Stimulated activated naive CD4-positive, alpha-beta T cell (primary cell): ENCODE data around the gene PKMYT1.

Experiments used
- DNase-seq, 6 experiments: peaks; one replicate each; lab custom pipeline; 2025; lab: John Stamatoyannopoulos, UW

Gene PKMYT1

DNA sequence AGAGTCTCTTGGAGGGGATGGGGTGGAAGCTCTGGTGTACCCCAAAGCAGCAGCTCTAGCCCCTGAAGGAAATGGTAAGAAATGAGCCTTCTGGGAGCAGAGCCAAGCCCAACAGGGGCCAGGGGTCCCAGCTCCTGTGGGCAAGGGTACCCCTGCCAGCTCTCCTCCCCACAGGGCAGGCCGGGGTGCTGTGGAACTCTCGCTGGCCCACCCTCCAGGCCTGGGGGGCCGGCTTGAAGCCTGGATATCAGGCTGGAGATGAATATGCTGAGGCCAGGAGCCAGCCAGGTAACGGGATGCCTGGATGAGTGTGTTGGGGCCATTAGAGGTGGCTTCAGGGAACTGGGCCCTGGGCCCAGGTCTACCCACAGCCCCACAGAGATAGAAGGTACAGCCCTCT is 20.3 kb upstream of the PKMYT1 start:
- DNase-seq: no peak

DNA sequence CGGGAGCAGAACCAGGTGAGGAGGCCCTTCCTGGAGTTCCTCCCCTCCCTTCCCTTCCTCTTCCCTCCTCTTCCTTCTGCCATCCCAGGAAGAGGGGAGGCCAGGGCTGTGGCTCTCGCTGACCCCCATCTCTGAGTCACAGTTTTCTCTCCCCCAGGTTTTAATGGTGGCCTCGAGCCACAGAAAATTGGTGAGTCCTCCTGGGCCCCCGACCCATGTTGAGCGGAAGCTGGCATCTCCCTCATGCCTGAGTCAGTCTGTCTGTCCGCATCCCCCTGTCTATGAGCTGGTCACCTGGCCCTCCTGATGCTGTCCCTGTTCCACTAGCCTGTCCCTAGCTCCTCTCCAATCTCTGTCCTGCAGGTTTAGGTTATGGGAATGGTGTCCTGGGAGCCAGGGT is 19.7 kb upstream of the PKMYT1 start:
- DNase-seq: no peak

DNA sequence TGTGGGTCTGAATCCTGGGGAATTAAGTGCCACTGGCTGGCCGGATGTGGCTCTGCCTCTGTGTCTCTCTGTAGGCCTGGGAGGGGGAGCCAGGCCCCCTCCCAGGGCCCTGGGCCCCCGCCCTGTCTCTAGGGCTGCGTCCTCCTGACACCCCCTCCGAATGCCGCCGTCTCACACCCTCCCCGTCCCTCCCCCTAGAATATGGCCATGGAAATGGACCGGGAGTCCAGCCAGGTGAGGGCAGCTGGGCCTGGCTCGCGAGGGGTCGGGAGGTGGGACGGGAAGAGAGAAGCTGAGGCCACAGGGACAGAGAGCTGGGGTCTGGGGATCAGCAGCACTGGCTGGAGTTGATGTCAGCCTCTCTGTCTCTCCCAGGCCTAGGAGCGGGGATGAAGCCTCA is 16.1 kb upstream of the PKMYT1 start:
- no peak for DNase-seq

DNA sequence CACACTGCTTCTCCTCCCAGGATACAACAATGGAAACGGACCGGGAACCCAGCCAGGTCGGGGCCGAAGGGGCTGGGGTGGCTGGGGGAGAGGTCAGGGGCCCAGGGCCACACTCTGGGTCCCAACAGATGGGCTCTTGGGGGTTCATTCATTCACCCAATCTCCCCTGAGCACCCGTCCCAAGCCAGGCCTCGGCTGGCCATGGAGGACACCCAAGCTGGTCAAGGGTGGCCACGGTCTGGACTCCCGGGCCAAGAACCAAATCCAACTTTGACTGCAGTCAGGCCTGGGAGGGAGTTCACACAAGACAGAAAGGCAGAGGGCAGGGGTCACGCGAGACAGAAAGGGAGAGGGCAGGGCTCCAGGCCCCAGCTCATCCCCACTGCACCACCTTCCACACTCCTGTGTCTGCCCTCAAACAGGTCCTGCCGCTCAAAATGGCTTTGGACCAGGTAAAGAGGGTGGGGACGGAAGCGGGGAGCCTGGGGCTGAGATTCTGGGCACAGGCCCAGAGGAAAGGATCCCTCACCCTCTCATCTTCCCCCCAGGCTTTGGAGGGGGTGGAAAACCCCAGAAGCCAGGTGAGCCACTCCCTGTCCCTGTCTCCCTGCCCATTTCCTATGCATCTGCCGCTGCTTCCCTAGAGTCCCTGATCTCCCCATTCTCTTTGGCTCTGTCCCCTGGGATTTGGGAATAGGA is 12.3 kb upstream of the PKMYT1 start:
- DNase-seq: no peak

DNA sequence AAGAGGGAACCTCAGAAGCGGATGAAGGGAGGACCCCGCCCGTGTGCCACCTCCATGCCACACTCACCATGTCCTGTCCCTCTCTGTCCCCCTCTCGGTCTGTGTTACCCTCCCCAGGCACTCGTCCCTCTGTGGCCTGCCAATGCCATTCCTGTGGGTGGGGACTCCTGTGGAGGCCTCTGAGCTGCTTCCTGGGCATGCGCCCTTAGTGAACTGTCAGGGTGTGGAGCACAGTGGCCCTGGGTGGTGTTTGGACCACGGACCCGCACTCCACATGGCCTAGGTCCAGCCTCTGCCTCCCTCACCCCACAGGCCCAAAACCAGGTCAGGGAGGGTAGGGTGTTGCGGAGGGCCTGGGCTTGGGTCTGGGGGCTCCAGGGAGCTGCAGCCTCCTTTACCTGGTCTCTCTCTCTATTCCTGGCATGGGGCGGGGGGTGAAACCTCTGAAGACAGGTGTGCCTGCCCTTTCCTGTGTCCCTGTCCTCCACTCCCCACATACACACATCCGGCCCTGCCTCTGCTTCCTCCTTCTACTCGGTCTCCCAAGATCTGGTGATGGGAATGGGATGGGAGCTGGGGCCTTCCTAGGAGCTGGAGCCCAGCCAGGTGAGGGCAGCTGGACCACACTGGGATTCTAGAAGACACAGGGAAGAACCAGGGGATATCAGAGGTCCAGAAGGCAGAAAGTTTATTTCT is 11.5 kb upstream of the PKMYT1 start:
- DNase-seq: no peak

DNA sequence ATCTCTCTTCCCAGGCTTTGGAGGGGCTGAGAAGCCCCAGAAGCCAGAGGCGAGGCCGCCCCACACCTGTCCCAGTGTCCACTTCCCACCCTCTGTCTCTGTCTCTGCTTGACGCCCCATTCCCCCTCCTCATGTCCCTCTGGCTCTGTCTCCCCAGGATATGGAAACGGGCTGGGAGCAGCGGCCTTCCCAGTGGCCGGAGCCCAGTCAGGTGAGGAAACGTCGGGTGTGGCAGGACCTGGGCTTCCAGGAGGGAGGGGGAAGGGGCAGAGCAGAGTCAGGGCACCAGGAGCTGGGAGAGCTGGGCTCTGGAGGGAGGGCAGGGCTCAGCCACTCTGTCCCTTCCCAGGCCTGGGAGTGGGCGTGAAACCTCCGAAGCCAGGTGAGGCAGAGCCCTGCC is 10.6 kb upstream of the PKMYT1 start:
- no peak for DNase-seq

DNA sequence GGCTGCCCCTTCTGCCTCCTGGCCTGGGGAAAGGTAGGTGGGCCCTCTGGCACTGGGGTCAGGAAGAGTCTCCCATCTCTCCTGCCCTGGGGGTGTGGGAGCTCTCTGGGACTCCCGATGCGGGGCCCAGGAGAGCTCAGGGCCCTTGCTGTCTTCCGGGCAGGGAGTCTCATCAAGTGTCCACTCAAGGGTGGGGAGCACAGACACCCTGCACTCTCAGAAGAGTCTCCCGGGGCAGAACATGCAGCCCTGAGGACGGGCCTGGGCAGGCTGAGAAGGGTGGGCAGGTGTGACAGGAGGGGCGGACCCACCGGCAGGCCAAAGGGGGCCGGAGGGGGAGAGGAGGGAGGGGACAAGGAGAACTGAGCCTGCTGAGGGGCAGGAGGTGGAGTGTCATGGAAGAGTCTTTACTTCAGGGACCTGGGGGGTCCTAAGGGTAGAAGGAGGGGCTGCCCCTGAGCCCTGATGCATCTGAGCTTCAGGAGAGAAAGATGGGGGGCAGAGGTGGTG is 8.4 kb upstream of the PKMYT1 start:
- no peak for DNase-seq

DNA sequence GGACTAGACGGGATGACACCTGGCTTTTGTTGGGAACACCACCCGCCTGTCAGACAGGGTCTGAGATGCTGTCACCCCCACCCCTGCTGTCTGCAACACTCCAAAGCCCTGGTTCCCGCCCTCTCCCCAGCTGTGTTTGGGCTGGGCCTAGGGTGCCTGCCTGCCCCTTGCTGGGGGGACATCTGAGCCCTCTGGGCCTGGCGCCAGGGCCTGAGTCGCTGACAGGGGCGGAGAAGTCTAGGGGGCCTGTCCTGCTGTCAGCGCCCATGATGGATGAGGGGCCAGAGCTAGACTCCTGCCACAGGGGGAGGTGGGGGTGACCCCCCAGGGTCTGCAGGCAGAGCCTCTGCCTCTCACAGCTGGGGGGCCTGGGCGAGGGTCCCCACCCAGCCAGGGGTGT is 7.6 kb upstream of the PKMYT1 start:
- DNase-seq: no peak

DNA sequence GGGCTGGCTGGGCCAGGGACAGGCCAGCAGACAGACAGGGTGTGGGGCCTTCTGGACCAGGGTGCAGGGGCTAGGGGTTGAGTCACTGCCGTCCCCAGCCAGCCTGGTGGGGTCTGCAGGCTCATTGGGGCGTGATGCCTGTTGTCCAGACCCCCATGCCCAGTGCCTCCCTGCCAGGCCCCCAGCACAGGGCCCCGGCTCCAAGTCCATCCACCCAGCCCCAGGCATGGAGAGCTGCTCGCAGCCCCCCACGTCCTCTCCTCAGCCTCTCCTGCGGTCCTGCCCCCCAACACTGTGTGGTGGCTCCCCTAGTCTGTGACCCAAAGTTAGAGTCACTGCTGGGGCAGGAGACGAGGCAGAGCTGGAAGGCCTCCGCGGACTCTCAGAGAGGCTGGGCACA is 7.0 kb upstream of the PKMYT1 start:
- DNase-seq: no peak

DNA sequence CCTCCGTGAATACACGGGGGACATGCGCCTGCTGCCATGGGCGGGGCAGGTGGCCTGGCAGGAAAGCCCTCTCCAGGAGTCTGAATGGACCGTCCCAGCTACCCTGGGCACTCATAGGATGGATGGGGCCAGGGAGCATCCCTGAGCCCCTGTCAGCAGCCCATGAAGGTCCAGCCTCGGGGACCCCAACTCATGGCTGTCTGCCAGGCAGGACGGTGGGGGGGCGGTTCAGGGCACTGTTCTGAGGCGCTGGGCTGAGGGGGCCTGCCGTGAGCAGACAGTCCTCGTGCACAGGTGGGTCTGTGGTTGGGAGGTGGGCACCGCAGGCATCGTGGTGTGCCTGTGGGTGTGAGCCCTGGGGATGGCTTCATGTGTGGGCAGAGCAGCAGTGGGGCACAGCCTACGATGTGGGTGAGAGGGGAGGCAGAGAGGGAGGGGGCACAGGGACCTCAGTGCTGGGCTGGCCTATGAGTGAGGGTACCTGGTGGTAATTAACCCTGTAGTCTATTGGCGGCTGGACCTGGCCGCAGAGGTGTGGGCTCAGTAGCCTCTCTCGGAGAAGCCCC is 6.5 kb upstream of the PKMYT1 start:
- no peak for DNase-seq

DNA sequence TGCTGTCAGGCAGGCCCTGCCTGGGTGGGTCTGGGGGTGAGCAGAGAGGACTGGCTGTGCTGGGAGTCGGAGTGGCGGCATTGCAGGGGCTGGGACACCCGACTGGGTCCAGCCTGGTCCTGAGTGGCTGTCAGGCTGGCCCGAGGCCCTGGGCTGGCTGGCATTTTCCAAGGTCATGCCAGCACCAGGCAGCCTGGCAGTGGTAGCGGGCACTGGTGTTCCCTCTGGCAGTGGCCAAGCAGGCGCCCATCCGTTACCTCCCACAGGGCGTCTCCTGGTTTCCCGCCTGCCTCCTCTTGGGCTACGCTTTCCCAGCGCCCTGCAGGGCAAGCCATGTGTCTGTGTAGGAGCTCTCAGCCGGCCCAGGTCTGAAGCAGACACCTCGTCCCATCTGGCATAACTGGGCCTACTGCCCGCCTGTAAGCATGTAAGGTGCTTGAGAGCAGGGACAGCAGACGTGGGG is 5.7 kb upstream of the PKMYT1 start:
- no peak for DNase-seq

DNA sequence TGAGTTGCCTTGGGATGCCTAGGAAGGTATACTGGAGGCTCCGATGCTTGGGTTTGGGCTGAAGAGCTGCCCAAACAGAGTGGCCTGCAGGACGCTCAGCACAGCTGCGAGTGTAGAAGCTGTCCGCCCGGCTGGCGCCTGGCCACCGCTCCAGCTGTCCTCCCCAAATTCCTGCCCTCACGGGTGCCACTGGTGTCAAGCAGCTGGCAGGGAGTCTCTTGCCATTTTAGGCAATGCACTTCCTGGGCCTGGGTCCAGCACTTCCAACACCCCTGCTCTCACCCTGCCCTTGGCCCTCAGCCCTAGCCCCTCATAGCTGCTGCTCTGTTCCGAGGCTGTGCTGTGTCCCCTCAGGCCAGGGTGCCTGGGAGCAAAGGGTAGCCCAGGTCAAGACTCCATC is 5.2 kb upstream of the PKMYT1 start:
- no peak for DNase-seq

DNA sequence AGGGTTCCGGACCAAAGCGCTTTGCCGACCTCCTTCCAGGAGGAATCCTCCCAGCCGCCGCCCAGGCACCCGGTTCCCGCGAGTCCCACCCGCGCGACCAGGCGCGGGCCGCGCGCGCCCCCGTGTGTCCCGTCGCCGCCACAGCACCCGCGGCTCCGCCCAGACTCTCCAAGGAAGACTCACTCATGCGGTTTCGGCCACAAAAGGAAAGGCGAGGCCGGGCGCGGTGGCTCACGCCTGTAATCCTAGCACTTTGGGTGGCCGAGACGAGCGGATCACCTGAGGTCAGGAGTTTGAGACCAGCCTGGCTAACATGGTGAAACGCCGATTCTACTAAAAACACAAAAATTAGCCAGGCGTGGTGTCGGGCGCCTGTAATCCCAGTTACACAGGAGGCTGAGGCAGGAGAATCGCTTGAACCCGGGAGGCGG is 3.5 kb upstream of the PKMYT1 start:
- DNase-seq: peak in 5 of 6 experiments; percentile 21 to 60 (median 51)

DNA sequence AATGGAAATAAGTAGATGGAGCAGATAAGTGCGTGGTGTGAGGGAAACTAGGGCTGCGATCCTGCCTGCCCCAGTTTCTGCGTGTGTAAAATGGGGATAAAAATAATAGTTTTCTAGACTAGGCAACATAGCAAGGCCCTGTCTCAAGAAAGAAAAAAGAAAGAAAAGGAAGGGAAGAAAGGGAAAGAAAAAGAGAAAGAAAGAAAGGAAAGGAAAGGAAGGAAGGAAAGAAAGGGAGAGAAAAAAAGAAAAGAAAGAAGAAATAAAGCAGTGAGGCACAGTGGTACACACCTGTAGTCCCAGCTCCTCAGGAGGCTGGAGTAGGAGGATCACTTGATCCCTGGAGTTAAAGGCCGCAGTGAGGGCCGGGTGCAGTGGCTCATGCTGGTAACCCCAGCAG is 2.2 kb upstream of the PKMYT1 start:
- no peak for DNase-seq

DNA sequence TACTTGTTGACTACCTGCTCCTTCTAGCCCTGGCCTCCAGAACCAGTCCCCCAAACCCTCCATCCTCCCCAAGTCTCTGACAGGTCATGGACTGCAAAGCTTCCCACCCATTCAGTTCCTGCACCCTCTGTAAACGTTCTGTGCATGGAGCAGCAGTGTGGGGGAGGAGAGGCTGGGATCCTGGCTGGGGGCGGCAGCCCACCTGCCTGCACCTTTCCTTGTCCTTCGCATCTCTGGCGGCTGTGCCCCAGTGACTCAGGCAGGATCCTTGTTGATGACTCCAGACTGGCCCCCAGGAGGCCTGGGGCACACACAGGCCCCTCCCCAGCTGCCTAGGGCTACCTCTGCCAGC is 1.6 kb upstream of the PKMYT1 start:
- DNase-seq: no peak

DNA sequence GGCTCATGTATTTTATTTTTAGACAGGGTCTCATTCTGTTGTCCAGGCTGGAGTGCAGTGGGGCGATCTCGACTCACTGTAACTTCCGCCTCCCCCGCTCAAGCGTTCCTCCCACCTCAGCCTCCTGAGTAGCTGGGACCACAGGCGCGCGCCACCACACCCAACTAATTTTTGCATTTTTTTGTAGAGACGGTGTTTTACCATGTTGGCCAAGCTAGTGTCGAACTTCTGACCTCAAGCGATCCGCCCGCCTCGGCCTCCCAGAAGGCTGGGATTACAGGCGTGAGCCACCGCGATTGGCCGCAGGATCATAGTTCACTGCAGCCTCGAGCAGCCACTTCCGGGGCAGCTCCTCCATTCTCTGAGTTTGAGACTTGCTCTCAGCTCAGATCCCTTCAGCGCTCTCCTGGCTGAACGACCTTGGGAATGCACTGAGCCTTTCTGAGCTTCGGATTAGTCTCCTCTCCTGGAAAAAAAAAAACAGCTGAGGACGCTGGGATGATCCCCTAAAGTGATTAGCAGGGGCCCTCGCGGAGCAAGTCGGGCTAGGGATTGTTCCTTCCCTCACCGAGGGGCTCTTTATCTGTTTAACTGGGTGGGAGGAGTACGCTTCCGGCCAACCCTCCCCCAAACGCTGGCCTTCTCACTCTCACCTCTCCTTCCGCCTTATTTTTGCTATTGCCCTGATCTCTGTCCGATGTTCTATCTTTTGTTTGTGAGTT is 1.1 kb upstream of the PKMYT1 start:
- DNase-seq: no peak

DNA sequence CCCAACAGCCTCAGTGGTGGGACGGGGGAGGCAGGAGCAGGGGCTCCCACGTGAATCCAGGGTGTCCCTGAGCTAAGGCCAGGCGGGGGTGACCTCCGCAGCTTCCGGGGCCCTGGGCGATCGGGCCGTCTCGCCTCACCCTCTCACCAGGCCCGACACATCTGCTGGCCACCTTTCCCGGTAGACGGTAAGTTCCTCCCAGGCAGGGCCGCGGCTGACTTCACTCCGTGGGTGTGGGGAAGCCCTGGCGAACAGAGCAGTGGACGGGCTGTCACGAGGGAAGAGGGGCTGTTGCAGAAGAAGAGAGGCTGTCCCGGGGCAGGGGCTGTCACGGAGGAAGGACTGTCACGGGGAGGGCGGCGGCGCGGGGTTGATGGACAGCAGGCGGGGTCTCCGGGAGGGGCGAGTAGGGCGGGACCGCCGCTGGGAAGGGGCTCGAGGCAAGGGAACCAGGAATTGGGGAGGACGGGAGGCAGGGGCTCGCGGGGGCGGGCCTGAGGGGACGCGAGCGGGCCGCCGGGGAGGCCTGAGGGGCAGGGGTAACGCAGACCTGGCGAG is 498 bp downstream of the PKMYT1 start:
- no peak for DNase-seq

DNA sequence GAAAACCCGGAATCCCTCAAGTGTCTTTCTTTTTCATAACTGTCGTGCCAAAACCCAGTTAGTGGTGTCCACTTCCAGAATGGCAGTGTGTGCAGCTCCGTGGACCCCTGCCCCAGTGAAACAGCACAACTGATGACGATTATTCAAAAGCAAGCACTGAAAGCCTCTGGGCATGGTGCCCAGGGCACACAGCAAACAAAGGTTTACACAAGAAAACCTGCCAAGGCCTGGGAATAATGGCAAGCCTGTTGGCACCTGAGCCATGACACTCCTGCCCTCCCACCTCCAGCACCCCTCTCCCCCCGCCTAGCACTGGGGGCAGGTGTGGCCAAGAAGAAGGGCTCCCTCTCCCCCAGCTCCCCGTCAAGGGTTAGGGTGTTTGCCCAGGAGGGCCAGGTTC is 2.8 kb downstream of the PKMYT1 start:
- DNase-seq: no peak

DNA sequence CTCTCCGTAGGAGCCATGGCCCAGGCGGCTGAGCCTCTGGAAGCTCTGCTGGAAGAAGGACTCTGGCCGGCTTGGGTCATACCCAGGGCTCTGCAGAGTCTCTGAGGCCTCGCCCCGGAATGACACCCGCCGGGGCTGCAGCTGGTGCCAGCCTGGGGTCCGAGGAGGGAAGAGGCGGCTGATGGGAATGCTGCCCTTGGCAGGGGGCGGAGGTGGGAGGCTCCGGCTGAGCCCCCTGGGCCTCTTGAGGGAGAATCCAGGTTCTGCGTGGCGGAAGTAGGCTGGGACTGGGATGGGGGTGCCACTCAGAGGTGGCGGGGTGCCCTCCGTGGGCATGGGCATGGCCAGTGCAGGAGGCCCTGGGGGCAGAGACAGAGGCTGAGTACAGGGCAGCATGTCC is 3.6 kb downstream of the PKMYT1 start:
- no peak for DNase-seq

DNA sequence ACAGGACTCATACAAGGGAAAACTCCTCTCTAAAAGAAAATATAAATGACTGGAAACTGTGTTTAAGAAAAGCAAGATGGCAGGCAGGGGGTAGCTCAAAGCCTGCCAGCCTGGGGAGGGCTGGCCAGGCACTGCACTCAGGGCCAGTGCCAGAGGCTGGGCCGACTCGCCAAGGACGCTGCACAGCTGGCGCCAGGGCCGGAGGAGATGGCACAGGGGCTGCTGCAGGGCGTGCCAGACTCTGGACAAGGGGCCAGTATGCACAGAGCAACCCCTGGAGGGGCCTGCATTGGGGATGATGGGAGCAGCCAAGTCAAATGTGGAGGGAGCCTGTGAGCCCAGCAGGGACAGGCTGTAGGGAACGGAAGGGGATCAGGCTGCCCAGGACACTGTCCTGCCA is 4.0 kb downstream of the PKMYT1 start:
- no peak for DNase-seq

DNA sequence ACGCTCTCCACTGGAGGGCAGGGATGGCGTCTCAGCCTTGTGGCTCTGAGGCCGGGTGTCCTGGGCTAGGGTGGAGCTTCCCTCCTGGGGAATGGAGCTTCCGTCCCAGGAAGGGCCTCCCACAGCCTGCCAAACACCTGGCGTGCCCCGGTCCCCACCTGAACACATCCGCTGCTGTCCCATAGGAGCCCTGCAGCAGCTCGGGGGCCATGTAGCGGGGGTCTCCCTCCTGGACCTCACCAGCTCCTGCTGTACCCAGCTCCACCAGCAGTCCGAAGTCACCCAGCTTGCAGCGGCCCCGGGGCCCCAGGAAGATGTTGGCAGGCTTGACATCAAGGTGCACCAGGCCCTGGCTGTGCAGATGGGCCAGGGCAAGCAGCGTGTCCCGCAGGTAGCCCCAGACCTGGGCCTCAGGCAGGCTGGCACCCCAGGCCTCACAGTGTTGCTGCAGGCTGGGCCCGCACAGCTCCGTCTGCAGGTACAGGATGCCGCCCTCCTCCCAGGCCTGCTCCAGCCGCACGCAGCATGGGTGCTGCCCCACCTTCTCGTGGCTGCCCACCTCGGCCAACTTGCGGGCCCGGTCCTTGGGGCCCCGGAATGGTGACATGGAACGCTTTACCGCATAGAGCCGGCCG is 5.0 kb downstream of the PKMYT1 start:
- no peak for DNase-seq
